H1 (cell line): ENCODE data around the gene FOXO1. TPM values are rescaled to one million over a fixed set of nuclear protein-coding genes. Genes with fewer than 3 reads are reported as not detected.

Source experiments
- NANOG ChIP-seq: IDR thresholded peaks from 2 replicates; pipeline ENCODE4 v1.6.1; 2011; ENCODE audit warnings: low read length, low read depth, mild to moderate bottlenecking, inconsistent platforms; ENCODE audit not compliant: insufficient read depth, poor library complexity, severe bottlenecking
- RAD21 ChIP-seq, 2 experiments: IDR thresholded peaks in 1 of 2; conservative IDR thresholded peaks in 1 of 2; 2 replicates each; pipeline ENCODE4 v1.6.1; 2011; ENCODE audit warnings: low read depth in 2 of 2, low read length in 2 of 2, improper control_type of control experiment in 1 of 2, inconsistent platforms in 1 of 2, mild to moderate bottlenecking in 1 of 2, moderate library complexity in 1 of 2
- USF2 ChIP-seq: IDR thresholded peaks from 2 replicates; pipeline ENCODE4 v1.6.1; 2011; ENCODE audit warnings: low read length, improper control_type of control experiment
- polyA plus RNA-seq, 7 experiments: library from polyadenylated mRNA; depleted of rRNA in 3 of 7; stranded (reverse) in 5 of 7; unstranded in 2 of 7; fragments of >200 nt in 5 of 7; fragments of 200-250 nt in 2 of 7; gene quantifications; 1 replicate in 5 of 7; 2 replicates in 1 of 7; 4 replicates in 1 of 7; pipeline versions ENCODE4 v1.2.1 to v1.2.3, GENCODE V29; 2011 to 2013; ENCODE audit warnings: missing spikeins in 2 of 7, mixed read lengths in 2 of 7
- total RNA-seq: library from RNA; stranded (reverse); fragmentation: NEBNext Ultra II Directional; extraction: Animal tissue kit (Norgen Biotek cat#: 25700); gene quantifications from 2 replicates; pipeline ENCODE4 v1.2.1, GENCODE V29; 2021

The FOXO1 gene
- total and polyA plus RNA-seq, 2 of the 8 experiments (the other 6 are each of a cell fraction or from before 2014, with no cell fraction given): 35.3 to 56.9 TPM

GRCh38 chr13:40597735-40598365, 68.6 kb downstream of the FOXO1 start (continued):
- TF ChIP-seq RAD21 (IDR thresholded peaks at IDR 0.05 in 1 of 2, conservative IDR thresholded peaks at IDR 0.05 in 1 of 2; ENCODE audit: low read depth in 2 of 2, low read length in 2 of 2) (no peak), NANOG (no peak), USF2 (no peak)
